ENCODE results near the gene C19orf25.
A peak's percentile ranks its signal among the peaks of the same experiment; 100 is the strongest.
"Not testable (repeated sequence)": the region's sequence is repeated elsewhere in the genome, so short reads cannot be mapped to it uniquely, and the experiment has no call there.

C19orf25 gene

GRCh38 chr19:1507192-1507660 is 28.2 kb upstream of the C19orf25 start:
- Mint-ChIP-seq H3K4me1 (peaks cover 25% of the 10 kb centered on the region), H3K27ac (no peak overlapping the region), H3K9me3 (no peaks in the 10 kb centered on the region), H3K27me3 (peaks cover 22% of the 10 kb centered on the region), H3K36me3 (ENCODE audit: low read depth) (peaks cover 2% of the 10 kb centered on the region), H3K4me3 (no peak overlapping the region)
- DNase-seq (no peak), ATAC-seq (no peak)

GRCh38 chr19:1505991-1506881 is 27.2 kb upstream of the C19orf25 start:
- H3K4me3 Mint-ChIP-seq, result no peak overlapping the region
- peak overlapping the region; percentile 41 for H3K27ac Mint-ChIP-seq
- no peak for ATAC-seq

GRCh38 chr19:1505012-1505411 is 26.0 kb upstream of the C19orf25 start:
- Mint-ChIP-seq H3K27ac (no peak overlapping the region), H3K36me3 (ENCODE audit: low read depth) (peaks cover 2% of the 10 kb centered on the region), H3K4me1 (peaks cover 19% of the 10 kb centered on the region), H3K27me3 (peaks cover 19% of the 10 kb centered on the region), H3K9me3 (no peaks in the 10 kb centered on the region), H3K4me3 (no peak overlapping the region)
- ATAC-seq (no peak), DNase-seq (no peak)

More at GRCh38 chr19:1505991-1506881, 27.2 kb upstream of the C19orf25 start:
- Mint-ChIP-seq H3K27me3 (peaks cover 20% of the 10 kb centered on the region), H3K4me1 (peaks cover 23% of the 10 kb centered on the region), H3K9me3 (no peaks in the 10 kb centered on the region), H3K36me3 (ENCODE audit: low read depth) (peaks cover 2% of the 10 kb centered on the region)
- no peak for DNase-seq

GRCh38 chr19:1503925-1504773 is 25.1 kb upstream of the C19orf25 start:
- peaks cover 16% of the 10 kb centered on the region for H3K27me3 Mint-ChIP-seq
- no peak overlapping the region for H3K27ac Mint-ChIP-seq
- no peaks in the 10 kb centered on the region for H3K9me3 Mint-ChIP-seq
- no peak overlapping the region for H3K4me3 Mint-ChIP-seq
- ATAC-seq (no peak), DNase-seq (no peak)
- H3K4me1 Mint-ChIP-seq, result peaks cover 19% of the 10 kb centered on the region
- H3K36me3 Mint-ChIP-seq (ENCODE audit: low read depth), result peaks cover 2% of the 10 kb centered on the region

- no peak overlapping the region for H3K27ac Mint-ChIP-seq
- peaks cover 19% of the 10 kb centered on the region for H3K4me1 Mint-ChIP-seq
- no peak overlapping the region for H3K4me3 Mint-ChIP-seq
- H3K9me3 Mint-ChIP-seq, result no peaks in the 10 kb centered on the region
- H3K36me3 Mint-ChIP-seq (ENCODE audit: low read depth), result peaks cover 2% of the 10 kb centered on the region
- peak; percentile 42 for ATAC-seq
- peak; percentile 83 for DNase-seq
- peaks cover 16% of the 10 kb centered on the region for H3K27me3 Mint-ChIP-seq
These were observed 24.3 kb upstream of the C19orf25 start for GRCh38 chr19:1503089-1503924.

- H3K27me3 Mint-ChIP-seq, result peaks cover 13% of the 10 kb centered on the region
- H3K27ac Mint-ChIP-seq, result no peak overlapping the region
- ATAC-seq, result no peak
- H3K4me1 Mint-ChIP-seq, result peaks cover 14% of the 10 kb centered on the region
- no peaks in the 10 kb centered on the region for H3K9me3 Mint-ChIP-seq
- DNase-seq, result no peak
- H3K36me3 Mint-ChIP-seq (ENCODE audit: low read depth), result no peaks in the 10 kb centered on the region
- no peak overlapping the region for H3K4me3 Mint-ChIP-seq
These were observed 23.5 kb upstream of the C19orf25 start for GRCh38 chr19:1502433-1503088.

- H3K36me3 Mint-ChIP-seq (ENCODE audit: low read depth), result no peaks in the 10 kb centered on the region
- no peaks in the 10 kb centered on the region for H3K9me3 Mint-ChIP-seq
- DNase-seq, result no peak
- H3K4me1 Mint-ChIP-seq, result peaks cover 9% of the 10 kb centered on the region
- H3K27ac Mint-ChIP-seq, result no peak overlapping the region
- H3K4me3 Mint-ChIP-seq, result no peak overlapping the region
- peaks cover 11% of the 10 kb centered on the region for H3K27me3 Mint-ChIP-seq
- ATAC-seq, result no peak
These were observed 22.2 kb upstream of the C19orf25 start for GRCh38 chr19:1501200-1501595.

- ATAC-seq; DNase-seq; H3K4me3 Mint-ChIP-seq; H3K27ac Mint-ChIP-seq; H3K9me3 Mint-ChIP-seq; H3K36me3 Mint-ChIP-seq (ENCODE audit: low read depth); H3K4me1 Mint-ChIP-seq; H3K27me3 Mint-ChIP-seq: not testable (repeated sequence)
These were observed 20.2 kb upstream of the C19orf25 start for GRCh38 chr19:1499231-1499630.

GRCh38 chr19:1497578-1498235 is 18.7 kb upstream of the C19orf25 start:
- Mint-ChIP-seq H3K9me3 (no peaks in the 10 kb centered on the region), H3K4me3 (no peak overlapping the region), H3K27me3 (peaks cover 2% of the 10 kb centered on the region), H3K36me3 (ENCODE audit: low read depth) (no peaks in the 10 kb centered on the region), H3K4me1 (peaks cover 2% of the 10 kb centered on the region), H3K27ac (no peak overlapping the region)
- ATAC-seq (no peak), DNase-seq (no peak)

- Mint-ChIP-seq H3K9me3 (no peaks in the 10 kb centered on the region), H3K27me3 (peaks cover under 1% of the 10 kb centered on the region), H3K4me3 (no peak overlapping the region), H3K27ac (no peak overlapping the region), H3K4me1 (no peaks in the 10 kb centered on the region), H3K36me3 (ENCODE audit: low read depth) (no peaks in the 10 kb centered on the region)
- no peak for ATAC-seq
- no peak for DNase-seq
These were observed 17.9 kb upstream of the C19orf25 start for GRCh38 chr19:1496714-1497577.

GRCh38 chr19:1495799-1496713 is 17.0 kb upstream of the C19orf25 start:
- Mint-ChIP-seq H3K27me3 (peaks cover 4% of the 10 kb centered on the region), H3K4me3 (no peak overlapping the region), H3K36me3 (ENCODE audit: low read depth) (no peaks in the 10 kb centered on the region), H3K27ac (no peak overlapping the region), H3K9me3 (no peaks in the 10 kb centered on the region), H3K4me1 (peaks cover 3% of the 10 kb centered on the region)
- no peak for DNase-seq
- no peak for ATAC-seq

Measured in activated naive CD8-positive, alpha-beta T cell treated with anti-CD3 and anti-CD28 coated beads, Interleukin-2, amount 50 U/mL, for 24 hours (primary cell).